ENCODE results near the gene LRRC34. TPM values are rescaled to one million over a fixed set of nuclear protein-coding genes. Genes with fewer than 3 reads are reported as not detected.

The LRRC34 gene
- total and polyA plus RNA-seq, 2 experiments from 2014 or later = 0.50 to 0.97 TPM

DNA sequence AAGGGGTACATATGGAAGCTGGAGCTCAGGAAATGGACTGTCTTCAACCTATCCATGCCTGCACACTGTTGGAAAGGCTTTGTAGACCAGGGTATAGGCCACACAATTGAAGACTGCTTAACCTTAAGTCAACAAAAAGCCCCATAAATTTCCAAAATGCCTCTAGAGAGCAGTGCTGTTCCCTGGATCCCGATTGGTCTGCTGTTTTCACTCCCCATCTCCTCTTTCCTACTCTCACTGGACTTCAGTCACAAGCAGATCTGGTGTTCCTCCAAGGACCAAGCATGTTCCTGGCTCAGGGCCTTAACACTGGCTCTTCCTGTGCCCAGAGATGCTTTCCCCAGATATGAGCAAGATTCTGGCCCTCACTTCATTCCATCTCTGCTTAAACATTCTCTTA, 22.8 kb upstream of the LRRC34 start:
- H3K27ac ChIP-seq = no peak overlapping the region
- WGBS (ENCODE audit: low lambda C conversion rate, missing lambda C conversion rate) = 60% methylated on average over 1 of the region's 1 CpG

DNA sequence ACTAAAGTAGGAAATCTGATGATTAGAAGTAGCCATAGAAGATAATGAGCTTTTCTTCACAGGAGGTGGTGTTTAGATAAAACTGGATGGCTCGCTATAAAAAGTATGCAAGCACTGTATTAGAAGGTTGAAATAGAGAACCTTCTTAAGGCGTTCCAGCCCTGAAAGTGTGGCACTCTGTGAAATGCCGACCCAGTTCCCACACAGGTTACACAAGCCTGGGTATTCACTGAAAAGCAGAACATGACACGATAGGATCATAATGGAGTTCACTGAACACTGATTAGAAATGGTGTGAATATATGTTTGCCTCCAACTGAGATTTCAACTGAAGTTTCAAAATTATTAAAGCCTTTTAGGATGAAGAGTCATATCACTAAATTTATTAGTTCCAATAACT, 15.0 kb upstream of the LRRC34 start:
- H3K9me3 ChIP-seq (ENCODE audit: low read depth) = no peaks in the 10 kb centered on the region
- no peak overlapping the region for H3K27ac ChIP-seq
- no peaks in the 10 kb centered on the region for H3K27me3 ChIP-seq
- WGBS (ENCODE audit: low lambda C conversion rate, missing lambda C conversion rate) = 80% methylated on average over 4 of the region's 4 CpGs
- H3K4me1 ChIP-seq (ENCODE audit: insufficient read depth) = no peaks in the 10 kb centered on the region
- DNase-seq (ENCODE audit: low spot score) = no peak
- no peak overlapping the region for H2AFZ ChIP-seq
- H3K79me2 ChIP-seq = no peaks in the 10 kb centered on the region
- no peaks in the 10 kb centered on the region for H4K20me1 ChIP-seq (ENCODE audit: insufficient read depth, poor library complexity, severe bottlenecking)
- no peak for TF ChIP-seq EZH2 (IDR thresholded peaks at IDR 0.05; ENCODE audit: borderline replicate concordance)
- no peak for TF ChIP-seq EZH2phosphoT487 (IDR thresholded peaks at IDR 0.05; ENCODE audit: low read depth, severe bottlenecking, unreplicated experiment)
- no peak for TF ChIP-seq CTCF (IDR thresholded peaks at IDR 0.05; ENCODE audit: poor library complexity)
- no peak overlapping the region for H3K4me3 ChIP-seq
- H3K36me3 ChIP-seq (replicated peaks; ENCODE audit: insufficient read depth, low read depth) = no peaks in the 10 kb centered on the region
- H3K4me2 ChIP-seq = no peak overlapping the region
- no peaks in the 10 kb centered on the region for H3K9me2 ChIP-seq (replicated peaks; ENCODE audit: insufficient read depth)

More for the DNA sequence above, 22.8 kb upstream of the LRRC34 start:
- Histone ChIP-seq H3K36me3 (replicated peaks; ENCODE audit: insufficient read depth, low read depth) (no peaks in the 10 kb centered on the region), H3K9me2 (replicated peaks; ENCODE audit: insufficient read depth) (no peaks in the 10 kb centered on the region), H3K79me2 (no peaks in the 10 kb centered on the region), H2AFZ (no peak overlapping the region), H3K4me2 (no peak overlapping the region), H4K20me1 (ENCODE audit: insufficient read depth, poor library complexity, severe bottlenecking) (no peaks in the 10 kb centered on the region), H3K27me3 (no peaks in the 10 kb centered on the region), H3K9me3 (ENCODE audit: low read depth) (no peaks in the 10 kb centered on the region), H3K4me1 (ENCODE audit: insufficient read depth) (no peaks in the 10 kb centered on the region), H3K4me3 (no peak overlapping the region)
- DNase-seq (ENCODE audit: low spot score) = no peak
- no peak for TF ChIP-seq EZH2 (IDR thresholded peaks at IDR 0.05; ENCODE audit: borderline replicate concordance)
- no peak for TF ChIP-seq CTCF (IDR thresholded peaks at IDR 0.05; ENCODE audit: poor library complexity)
- no peak for TF ChIP-seq EZH2phosphoT487 (IDR thresholded peaks at IDR 0.05; ENCODE audit: low read depth, severe bottlenecking, unreplicated experiment)

- Histone ChIP-seq H3K79me2 (no peaks in the 10 kb centered on the region), H3K4me2 (no peak overlapping the region), H3K4me1 (ENCODE audit: insufficient read depth) (no peaks in the 10 kb centered on the region), H2AFZ (no peak overlapping the region), H3K36me3 (replicated peaks; ENCODE audit: insufficient read depth, low read depth) (no peaks in the 10 kb centered on the region), H3K9me2 (replicated peaks; ENCODE audit: insufficient read depth) (no peaks in the 10 kb centered on the region), H3K27ac (no peak overlapping the region), H4K20me1 (ENCODE audit: insufficient read depth, poor library complexity, severe bottlenecking) (no peaks in the 10 kb centered on the region), H3K9me3 (ENCODE audit: low read depth) (no peaks in the 10 kb centered on the region), H3K27me3 (no peaks in the 10 kb centered on the region), H3K4me3 (no peak overlapping the region)
- no peak for DNase-seq (ENCODE audit: low spot score)
- WGBS (ENCODE audit: low lambda C conversion rate, missing lambda C conversion rate) = 81% methylated on average over 3 of the region's 3 CpGs
- TF ChIP-seq EZH2phosphoT487 (IDR thresholded peaks at IDR 0.05; ENCODE audit: low read depth, severe bottlenecking, unreplicated experiment) (no peak), CTCF (IDR thresholded peaks at IDR 0.05; ENCODE audit: poor library complexity) (no peak), EZH2 (IDR thresholded peaks at IDR 0.05; ENCODE audit: borderline replicate concordance) (no peak)
These were observed 12.6 kb upstream of the LRRC34 start for GRCh38 chr3:169825316-169825715.

DNA sequence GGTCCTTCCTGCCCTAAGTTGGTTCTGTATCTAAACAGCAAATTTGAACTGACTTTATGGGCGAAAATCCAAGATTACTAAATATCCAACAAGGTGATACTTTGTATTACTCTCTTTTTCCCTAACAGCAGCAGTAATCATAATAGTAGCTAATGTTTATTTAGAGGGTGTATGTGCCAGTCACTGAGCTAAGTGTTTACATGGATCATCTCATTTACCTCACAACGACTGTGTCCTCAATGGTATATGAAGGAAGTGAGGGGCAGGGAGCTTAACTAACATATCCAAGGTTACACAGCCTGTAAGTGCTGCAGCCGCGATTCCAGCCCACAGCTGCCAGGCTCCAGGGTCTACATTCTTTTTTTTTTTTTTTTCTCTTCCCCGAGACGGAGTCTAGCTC, 10.3 kb upstream of the LRRC34 start:
- no peak overlapping the region for H3K27ac ChIP-seq
- no peaks in the 10 kb centered on the region for H3K36me3 ChIP-seq (replicated peaks; ENCODE audit: insufficient read depth, low read depth)
- H3K4me1 ChIP-seq (ENCODE audit: insufficient read depth) = no peaks in the 10 kb centered on the region
- no peaks in the 10 kb centered on the region for H3K9me3 ChIP-seq (ENCODE audit: low read depth)
- H3K27me3 ChIP-seq = no peaks in the 10 kb centered on the region
- H3K9me2 ChIP-seq (replicated peaks; ENCODE audit: insufficient read depth) = no peaks in the 10 kb centered on the region
- TF ChIP-seq CTCF (IDR thresholded peaks at IDR 0.05; ENCODE audit: poor library complexity) (no peak), EZH2 (IDR thresholded peaks at IDR 0.05; ENCODE audit: borderline replicate concordance) (no peak), EZH2phosphoT487 (IDR thresholded peaks at IDR 0.05; ENCODE audit: low read depth, severe bottlenecking, unreplicated experiment) (no peak)
- no peaks in the 10 kb centered on the region for H3K79me2 ChIP-seq
- no peak overlapping the region for H3K4me2 ChIP-seq
- WGBS (ENCODE audit: low lambda C conversion rate, missing lambda C conversion rate) = 87% methylated on average over 6 of the region's 6 CpGs
- H4K20me1 ChIP-seq (ENCODE audit: insufficient read depth, poor library complexity, severe bottlenecking) = no peaks in the 10 kb centered on the region
- H2AFZ ChIP-seq = no peak overlapping the region
- DNase-seq (ENCODE audit: low spot score) = no peak
- H3K4me3 ChIP-seq = no peak overlapping the region
